ENCODE measurements around the gene ARHGAP1.

Gene ARHGAP1

GRCh38 chr11:46692450-46692849 is 8.0 kb downstream of the ARHGAP1 start:
- DNase-seq = no peak

DNA sequence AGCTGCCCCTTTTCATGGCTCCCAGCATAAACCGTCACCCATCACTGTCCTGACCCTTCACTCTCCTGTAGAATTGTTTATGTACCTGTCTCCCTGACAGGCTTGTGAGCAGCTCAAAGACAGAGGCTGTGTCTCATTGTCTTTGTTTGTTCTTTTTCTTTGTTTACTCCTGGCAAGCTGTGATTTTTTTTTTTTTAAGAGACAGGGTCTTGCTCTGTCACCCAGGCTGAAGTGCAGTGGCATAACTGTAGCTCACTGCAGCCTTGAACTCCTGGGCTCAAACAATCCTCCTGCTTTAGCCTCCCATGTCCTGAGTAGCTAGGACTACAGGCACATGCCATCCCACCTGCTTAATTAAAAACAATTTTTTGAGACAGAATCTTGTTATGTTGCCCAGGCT is 9.7 kb downstream of the ARHGAP1 start:
- no peak for DNase-seq

DNA sequence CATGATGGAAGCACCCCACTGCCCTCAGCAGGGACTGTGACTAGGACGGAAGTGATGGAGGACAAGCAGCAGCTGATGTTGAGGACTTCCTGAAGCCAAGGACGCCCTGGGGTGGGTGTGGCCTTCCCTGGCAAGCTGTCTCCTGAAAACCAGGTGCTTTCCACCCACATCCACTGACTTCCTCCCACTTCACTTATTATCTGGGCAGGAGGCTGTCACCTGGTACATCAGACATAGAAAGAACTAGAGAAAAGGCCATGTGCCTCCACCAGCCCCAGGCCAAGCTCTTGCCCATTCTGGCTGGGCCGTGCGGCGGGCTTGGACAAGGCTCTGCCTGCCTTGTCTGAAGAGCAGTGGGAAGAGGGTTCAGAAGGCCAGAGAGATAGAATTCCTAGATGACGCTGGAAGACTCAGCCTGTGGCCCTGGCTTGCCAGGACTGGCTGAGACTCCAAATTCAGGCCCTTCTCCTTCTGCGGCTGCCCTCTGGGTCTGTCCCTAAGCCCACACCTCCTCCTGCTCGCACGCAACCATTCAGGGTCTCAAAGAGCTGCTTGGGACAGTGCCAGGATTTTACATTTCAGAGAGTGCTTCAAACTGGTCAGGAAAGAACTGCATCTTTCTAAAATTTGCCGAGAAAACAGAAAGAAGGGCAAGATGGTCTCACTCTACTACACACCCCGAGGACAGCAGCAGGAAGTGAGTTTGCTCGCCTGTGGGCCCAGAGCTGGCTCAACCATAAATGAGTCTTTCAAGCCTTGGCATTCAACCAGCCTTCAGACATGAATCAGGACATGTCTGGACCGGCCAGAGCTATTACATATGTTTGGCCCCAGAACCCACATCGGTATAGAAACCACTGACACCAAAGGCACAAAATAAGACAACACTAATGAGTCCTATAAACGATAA is 13.3 kb downstream of the ARHGAP1 start:
- DNase-seq = peak; percentile 71

DNA sequence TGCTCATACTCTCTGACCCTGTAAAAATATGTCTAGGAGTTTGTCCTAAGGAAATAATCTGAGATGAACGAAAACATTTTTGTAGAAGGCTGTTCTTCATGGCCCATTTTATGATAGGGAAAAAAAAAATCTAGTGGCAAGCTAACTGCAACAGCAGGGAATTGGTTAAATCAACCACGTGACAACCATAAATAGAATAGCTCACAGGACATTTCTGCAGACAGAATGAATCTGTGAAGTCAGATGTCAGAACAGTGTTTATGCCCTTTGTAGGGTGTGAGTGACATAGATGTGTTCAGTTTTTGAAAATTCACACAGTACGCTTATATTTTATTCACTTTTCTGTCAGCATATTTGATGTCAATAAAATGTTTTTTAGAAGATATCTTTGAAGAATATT is 16.1 kb downstream of the ARHGAP1 start:
- DNase-seq = no peak

DNA sequence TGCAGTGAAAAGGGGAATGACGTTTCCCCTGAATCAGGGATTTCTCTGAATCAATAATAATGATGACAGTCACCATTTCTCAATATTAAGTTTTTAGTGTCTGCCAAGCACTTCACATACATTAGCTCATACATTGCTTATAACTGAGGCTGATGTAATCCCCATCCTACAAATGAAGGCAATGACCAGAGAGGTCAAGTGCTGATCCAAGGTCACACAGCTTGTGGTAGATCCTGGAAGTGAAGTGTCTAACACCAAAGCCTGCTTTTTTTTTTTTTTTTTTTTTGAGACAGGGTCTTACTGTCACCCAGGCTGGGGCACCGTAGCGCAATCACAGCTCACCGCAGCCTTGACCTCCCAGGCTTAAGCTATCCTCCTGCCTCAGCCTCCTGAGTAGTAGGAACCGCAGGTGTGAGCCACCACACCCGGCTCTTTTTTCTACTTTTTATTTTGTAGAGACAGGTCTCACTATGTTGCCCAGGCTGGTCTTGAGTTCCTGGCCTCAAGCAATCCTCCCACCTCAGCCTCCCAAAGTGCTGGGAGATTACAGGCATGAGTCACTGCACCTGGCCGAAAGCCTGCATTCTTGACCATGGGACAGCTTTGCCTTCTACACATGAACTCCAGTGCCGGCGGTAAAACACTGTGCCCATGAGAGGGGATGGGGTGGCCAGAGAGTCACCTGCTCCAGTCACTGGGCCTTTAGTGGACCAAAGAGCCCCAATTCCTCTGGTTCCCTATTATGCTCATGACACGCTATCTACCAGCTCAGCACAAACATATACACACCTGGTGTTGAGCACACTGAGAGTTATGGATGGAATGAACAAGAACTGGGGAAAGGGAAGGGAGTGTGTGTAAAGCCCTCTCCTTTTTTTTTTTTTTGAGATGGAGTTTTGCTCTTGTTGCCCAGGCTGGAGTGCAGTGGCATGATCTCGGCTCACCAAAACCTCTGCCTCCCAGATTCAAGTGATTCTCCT is 17.4 kb downstream of the ARHGAP1 start:
- no peak for DNase-seq

DNA sequence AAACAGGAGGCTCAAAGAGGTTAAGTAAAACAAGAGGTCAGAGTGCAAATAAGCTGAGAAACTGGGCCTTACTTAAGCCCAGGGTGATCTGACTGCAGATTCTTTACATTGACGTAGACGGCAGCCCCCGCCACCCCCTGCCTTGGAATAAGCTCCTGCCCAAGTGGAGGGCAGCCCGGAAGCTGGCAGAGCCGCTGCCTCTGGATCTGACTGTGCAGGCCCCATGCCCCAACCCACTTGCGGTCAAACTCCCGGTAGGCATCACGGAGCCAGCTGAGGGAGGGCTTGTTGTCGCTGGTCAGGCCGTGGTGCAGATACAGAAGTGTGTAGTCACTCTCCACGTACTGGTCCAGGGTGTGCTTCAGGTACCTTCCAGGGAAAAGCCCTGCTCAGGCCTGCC is 18.6 kb downstream of the ARHGAP1 start:
- no peak for DNase-seq

DNA sequence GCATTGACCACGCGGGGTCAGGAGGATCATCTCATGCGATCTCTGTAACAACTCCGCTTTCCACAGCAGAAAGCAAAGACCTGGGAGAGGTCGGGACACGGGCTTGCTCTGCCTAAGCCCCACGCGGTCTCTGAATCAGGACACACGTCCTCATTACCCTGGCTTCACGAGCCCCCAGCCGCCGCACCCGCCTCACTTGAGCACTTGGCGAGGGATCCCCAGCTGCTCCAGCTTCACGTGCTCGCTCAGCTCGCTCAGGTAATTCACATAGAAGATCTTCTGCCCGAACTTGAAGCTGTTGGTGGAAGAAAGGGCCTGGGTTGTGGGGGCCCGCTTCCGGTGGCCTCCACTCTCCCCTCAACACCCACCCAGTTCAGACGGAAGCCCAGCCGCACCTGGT is 19.6 kb downstream of the ARHGAP1 start:
- no peak for DNase-seq

DNA sequence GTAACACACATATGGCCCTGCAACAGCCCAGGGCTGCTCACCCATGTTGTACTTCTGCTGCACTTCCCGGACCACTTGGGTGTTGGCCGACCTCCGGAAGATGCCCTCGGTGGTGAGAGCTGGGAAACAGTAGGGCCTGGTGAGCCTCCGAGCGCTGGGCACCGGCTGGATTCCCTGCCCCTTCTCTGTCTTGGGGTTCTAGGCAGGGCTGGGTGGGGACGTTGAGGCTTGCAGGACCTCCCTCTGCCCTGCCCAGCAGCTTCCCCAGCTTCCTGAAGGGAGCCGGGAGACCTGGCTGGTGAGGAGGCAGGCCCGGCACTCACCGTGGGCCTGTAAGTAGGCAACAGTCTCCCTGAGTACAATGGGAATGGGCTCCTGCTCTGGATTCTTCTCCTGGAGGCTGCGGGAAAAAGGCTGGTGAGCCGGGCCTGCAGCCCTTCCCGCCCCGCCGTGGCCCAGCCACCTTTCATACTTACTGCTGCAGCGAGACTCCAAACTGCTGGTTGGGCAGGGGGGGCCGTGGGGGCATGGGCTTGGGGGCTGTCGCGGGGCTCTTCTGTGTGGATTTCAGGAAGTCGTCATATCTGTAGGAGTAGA is 20.2 kb downstream of the ARHGAP1 start:
- no peak for DNase-seq

DNA sequence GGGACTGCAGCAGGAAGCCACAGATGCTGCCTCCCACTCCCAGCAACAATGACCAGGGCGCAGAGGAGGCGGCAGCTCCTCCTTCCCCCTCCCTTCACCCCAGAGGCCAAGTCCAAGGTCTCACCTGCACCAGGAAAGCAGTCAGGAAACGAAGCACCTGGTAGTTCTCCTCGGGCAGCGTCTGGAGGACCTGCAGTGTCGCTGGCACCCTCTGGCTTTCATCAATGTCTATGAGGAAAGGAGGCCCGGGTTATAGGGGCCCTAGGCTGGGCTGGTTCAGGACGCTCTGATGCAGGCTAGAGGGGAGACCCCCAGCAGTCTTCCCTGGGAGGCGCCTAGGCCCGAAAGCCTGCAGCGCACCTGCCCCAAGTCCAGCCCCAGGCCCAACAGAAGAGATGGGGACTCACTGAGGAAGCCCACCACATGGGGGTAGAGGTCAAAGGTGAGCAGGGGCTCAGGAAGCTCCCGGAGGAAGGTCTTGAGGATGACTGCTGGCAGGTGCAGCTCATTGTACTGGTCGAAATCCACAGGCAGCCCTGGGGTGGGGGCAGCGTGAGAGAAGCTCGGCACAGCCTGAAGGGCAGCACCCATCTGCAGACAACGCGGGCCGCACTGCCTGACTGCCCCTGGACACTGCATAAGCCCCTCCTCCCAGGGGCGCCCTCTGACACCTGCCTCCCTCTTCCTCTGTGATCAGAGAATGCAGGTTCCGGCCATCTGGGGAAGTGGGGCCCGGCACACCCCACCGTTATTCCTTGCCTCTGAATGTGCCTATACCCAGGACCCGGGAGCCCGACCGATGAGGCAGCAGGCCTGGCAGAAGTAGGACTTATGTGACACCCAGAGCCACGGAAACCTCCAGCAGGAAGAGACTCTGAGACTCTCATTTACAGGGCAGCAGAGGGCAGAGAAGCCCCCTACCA is 20.9 kb downstream of the ARHGAP1 start:
- DNase-seq = no peak

- no peak for DNase-seq
Measured at GRCh38 chr11:46678741-46679130, 21.7 kb downstream of the ARHGAP1 start.

DNA sequence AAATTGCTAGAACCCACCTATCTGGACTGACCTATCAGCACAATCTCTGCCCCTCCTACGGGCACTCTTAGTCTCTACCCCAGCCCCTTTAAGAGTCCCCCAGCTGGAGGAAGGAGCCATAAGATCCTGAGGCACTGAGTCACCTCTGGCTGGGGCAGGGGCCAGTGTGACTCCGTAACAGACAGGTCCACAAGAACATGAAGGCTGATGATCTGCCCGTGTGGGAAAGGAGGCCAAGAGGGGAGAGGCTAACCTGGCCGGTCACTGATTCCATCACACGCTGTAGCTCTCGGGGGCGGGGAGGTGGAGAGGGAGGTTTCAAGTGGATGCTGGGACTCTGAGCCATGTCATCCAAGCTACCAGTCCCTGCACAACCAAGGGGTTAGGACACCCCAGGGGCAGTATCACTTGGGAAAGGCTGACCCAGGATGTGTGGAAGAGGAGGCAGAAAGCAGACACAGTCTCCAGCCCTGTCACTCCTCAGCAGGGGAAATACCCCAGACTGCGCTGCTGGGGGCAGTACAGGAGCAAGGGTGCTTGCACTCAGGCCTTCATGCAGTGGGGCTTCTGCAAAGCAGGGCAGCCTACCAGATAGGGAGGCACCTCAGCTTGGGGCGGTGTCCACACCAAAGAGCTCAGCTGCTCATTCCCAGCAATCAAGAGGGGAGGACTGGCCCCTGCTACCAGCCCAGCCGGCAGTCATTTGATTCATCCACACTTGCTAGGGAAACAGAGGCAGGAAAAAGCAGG is 22.3 kb downstream of the ARHGAP1 start:
- DNase-seq = no peak

DNA sequence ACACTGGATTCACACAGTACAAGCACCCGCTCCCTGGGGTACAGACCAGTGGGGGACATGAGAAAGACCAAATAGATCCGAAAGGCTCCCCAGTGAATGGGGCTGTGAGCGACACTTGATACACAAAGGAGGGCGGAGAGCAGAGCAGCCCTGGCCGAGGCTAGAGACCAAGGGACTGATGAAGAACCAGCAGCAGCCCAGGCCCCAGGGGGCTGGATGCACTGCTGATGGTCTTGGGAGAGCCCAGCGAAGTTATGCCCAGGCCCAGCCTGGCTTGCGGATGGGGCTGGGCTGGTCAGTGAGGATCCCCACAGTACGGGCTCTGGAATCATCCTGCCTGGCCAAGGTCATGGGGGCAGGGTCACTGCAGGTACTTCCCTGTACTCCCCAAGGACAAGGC is 23.2 kb downstream of the ARHGAP1 start:
- no peak for DNase-seq

GRCh38 chr11:46676436-46677158 is 23.8 kb downstream of the ARHGAP1 start:
- no peak for DNase-seq

GRCh38 chr11:46675949-46676348 is 24.5 kb downstream of the ARHGAP1 start:
- DNase-seq = no peak

GRCh38 chr11:46675288-46675851 is 25.0 kb downstream of the ARHGAP1 start:
- no peak for DNase-seq

DNA sequence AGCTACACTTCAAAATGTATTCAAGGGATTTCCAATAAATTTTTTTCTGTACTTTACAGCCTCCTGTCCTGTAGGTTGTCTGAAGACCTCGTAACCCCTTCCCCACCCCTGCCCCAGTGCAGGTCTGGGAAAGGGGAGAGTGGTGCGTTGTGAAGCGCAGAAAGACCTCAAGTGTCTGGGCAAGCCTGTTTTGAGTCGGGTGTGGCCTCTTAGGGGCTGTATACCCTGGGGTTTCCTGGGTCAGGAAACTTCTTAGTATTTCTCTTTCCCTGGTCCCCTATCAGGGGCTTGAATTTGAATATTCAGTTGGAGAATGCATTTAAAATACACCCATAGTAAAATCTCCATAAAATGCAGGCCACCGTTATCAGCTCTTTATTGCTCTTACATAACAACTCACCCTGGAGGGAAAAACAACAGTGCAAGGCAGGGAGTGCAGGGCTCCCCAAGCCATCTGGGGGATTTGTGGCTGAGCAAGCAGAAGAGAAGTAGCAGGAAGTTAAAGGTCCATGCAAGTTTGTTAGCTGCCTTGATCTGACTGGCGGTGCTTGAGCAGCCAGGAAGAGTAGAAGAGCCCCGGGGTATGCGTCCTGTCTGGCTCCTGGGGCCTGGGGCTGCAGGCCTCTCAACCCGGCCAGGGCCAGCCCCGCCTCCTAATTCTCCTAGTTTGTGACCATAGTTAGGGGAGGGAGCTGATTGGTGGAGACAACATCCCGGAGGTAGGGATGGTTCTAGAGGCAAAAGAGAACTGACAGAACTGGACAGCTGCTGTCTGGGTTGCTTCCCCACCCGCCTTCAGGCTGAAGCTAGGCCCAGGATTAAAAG is 25.7 kb downstream of the ARHGAP1 start:
- DNase-seq = no peak

- no peak for DNase-seq
Measured at GRCh38 chr11:46673713-46674462, 26.5 kb downstream of the ARHGAP1 start.

- DNase-seq = no peak
Measured at GRCh38 chr11:46672381-46672839, 28.0 kb downstream of the ARHGAP1 start.

DNA sequence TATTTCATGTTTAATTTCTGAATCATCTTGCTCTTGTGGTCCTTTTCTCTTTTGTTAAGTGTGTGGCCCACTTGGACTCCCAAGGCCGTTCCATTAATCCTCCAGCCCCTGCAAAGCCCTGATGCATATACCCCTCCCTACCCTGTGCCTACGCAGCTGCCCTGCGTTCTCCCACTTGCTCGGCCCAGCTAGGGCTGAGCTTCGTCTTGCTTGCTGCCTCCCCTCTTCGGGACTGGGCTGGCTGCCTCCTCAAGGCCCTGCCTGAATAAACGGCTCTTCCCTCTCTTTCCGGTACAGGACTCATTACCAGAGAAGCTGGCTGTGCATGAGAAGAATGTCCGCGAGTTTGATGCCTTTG is 28.5 kb downstream of the ARHGAP1 start:
- DNase-seq = no peak
